GM12874 (cell line): ENCODE data around the gene TLE1.

ENCODE experiments used
- CTCF ChIP-seq: IDR thresholded peaks from 2 replicates; pipeline ENCODE4 v1.5.1; 2011; ENCODE audit warnings: low read depth, mild to moderate bottlenecking, control low read depth, low read length, moderate library complexity; ENCODE audit not compliant: insufficient read depth

The TLE1 gene

GRCh38 chr9:81562231-81563019 lies 126.9 kb downstream of the TLE1 start:
- TF ChIP-seq CTCF, result no peak

GRCh38 chr9:81560851-81561732 lies 128.3 kb downstream of the TLE1 start:
- TF ChIP-seq CTCF, result no peak

- no peak for TF ChIP-seq CTCF
Observed at GRCh38 chr9:81559709-81560108, 129.6 kb downstream of the TLE1 start.

- TF ChIP-seq CTCF, result no peak
Observed at GRCh38 chr9:81559197-81559596, 130.2 kb downstream of the TLE1 start.

- TF ChIP-seq CTCF, result no peak
Observed at GRCh38 chr9:81558091-81558830, 131.1 kb downstream of the TLE1 start.

GRCh38 chr9:81557452-81558090 lies 131.8 kb downstream of the TLE1 start:
- no peak for TF ChIP-seq CTCF
